Subcutaneous adipose tissue (tissue), 4 donors: ENCODE measurements around the gene CSRNP2. TPM values are rescaled to one million over a fixed set of nuclear protein-coding genes. Genes with fewer than 3 reads are reported as not detected.

Source experiments
- total RNA-seq, 4 donors: library from RNA; depleted of rRNA; stranded (reverse); fragments of >200 nt; gene quantifications; one replicate each; pipeline ENCODE4 v1.1.0, GENCODE V29; 2016
- TF ChIP-seq, protein P1 (sequence below): fragments of 450-650 bp; IDR thresholded peaks from one replicate; pipeline ENCODE4 v1.5.1; 2016; ENCODE audit warnings: low read depth, mild to moderate bottlenecking, control low read depth, antibody characterized with exemption, moderate library complexity

The CSRNP2 gene
- total RNA-seq, 4 donors from 2014 or later, result 19.9 to 23.6 (median 21.5) TPM

DNA sequence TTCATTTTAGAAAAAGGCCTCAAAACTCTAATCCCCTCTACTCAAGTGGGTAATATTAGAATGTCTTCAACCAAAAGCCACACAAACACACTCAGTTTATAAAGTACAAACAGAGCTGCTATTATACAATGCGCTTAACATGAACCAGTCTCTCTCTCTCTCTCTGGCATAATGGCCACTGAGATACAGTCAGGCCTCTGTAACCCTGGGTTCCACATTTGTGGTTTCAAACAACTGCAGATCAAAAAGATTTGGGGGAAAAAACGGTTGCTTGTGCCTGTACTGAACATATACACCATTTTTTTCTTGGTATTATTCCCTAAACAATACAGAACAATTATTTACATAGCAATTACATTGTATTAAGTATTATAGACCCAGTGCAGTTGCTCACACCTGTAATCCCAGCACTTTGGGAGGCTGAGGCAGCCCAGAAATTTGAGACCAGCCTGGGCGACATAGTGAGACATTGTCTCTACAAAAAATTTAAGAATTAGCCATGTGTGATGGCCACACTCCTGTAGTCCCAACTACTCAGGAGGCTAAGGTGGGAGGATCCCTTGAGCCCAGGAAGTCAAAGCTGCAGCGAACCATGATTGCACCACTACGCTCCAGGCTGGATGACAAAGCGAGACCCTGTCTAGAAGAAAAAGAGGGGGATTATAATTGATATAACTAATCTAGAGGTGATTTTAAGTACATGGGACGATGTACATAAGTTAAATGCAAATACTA lies 62.8 kb downstream of the CSRNP2 start:
- TF ChIP-seq, protein P1, sequence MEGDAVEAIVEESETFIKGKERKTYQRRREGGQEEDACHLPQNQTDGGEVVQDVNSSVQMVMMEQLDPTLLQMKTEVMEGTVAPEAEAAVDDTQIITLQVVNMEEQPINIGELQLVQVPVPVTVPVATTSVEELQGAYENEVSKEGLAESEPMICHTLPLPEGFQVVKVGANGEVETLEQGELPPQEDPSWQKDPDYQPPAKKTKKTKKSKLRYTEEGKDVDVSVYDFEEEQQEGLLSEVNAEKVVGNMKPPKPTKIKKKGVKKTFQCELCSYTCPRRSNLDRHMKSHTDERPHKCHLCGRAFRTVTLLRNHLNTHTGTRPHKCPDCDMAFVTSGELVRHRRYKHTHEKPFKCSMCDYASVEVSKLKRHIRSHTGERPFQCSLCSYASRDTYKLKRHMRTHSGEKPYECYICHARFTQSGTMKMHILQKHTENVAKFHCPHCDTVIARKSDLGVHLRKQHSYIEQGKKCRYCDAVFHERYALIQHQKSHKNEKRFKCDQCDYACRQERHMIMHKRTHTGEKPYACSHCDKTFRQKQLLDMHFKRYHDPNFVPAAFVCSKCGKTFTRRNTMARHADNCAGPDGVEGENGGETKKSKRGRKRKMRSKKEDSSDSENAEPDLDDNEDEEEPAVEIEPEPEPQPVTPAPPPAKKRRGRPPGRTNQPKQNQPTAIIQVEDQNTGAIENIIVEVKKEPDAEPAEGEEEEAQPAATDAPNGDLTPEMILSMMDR, result no peak

DNA sequence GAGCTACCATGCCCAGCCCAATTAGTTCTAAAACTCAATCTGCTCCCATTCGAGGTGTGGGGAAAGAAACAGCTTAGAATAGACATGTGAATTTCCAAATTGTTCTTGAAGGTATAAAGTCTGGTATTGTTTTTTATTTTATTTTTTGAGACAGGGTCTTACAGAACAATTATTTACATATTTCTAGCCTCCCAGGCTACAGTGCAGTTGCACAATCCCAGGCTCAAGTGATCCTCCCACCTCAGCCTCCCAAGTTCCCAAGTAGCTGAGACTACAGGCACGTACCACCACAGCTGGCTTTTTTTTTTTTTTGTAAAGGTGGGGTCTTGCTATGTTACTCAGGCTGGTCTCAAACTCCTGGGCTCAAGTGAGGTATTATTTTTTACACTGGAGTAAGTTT lies 63.5 kb downstream of the CSRNP2 start:
- TF ChIP-seq, protein P1, result no peak

DNA sequence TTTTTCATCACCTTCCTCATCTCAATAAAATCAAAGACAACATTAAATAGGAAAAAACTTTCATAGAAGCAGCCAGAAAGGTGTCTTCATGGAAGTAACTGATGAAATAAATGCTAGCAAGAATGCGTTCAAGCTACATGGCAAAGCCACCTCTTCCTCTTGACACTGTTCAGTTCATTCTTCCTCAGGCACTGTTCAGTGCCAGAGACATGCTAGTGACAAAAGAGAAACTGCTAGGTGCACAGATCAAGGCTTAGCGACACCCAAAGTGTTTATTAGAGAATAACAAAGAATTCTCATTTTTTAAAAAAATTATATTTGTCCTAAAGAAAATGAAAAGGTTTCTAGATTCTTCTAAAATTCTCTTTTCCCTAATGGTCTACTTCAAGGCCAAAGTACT lies 64.4 kb downstream of the CSRNP2 start:
- TF ChIP-seq, protein P1, result no peak

DNA sequence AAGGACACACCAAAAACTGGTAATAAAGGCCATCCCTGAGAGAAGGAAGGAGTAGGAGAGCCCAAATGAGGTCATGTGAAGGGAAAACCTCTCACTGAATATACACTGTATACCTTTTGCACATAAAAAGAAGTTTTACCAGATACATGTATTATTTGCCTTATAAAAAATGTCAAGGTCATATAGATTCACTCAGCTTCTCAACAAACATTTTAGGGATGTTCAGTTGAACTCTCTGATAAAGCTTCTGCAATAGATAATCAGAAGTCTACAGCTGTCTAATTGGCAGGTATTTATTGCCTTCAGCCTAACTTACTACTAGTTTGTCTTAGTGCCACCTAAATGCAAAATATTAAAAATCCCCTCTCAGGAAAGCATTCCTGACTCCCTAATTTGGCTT lies 65.9 kb downstream of the CSRNP2 start:
- TF ChIP-seq, protein P1, result no peak

DNA sequence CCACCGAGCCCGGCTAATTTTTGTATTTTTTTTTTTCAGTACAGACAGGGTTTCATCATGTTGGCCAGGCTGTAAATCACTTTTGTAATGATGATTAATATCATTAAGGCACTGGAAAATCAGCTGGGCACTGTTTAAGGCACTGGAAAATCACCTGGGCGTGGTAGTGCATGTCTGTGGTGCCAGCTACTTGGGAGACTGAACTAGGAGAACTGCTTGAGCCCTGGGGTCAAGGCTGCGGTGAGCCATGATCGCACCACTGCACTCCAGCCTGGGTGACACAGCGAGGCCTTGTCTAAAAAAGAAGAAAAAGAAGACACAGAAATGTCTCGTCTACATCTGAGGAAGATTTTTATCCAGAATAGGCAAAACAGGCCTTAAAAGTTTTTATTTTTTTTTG lies 70.0 kb downstream of the CSRNP2 start:
- TF ChIP-seq, protein P1, result no peak

DNA sequence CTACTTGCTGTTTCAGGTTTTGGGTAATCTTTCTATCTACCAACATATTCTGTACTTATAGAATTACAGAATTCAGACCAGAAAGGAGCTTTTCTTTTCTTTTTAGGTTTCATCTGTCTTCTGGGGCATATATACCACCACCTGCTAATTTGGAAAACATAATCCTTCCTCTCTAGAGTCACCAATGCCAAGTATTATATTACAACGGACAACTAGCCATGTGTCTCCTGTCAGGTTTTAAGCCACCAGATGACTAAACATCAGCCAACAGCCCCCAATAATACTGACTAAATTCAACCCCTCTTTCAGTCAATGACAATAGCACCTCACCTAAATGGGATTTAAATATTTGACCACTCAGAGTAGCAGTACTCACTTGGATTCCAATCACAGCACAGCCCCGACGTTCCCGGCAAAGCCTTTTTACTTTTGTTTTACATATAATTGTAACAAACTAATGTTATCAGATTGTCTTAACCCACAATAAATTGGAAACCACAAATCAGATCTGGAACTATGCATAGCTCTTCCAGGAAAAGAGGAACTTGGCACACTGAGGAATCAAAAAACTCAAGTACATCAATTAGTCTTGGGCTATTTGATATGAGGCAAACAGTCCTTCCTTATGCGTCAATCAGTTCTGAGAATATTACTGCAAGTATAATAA lies 70.7 kb downstream of the CSRNP2 start:
- TF ChIP-seq, protein P1, result no peak

DNA sequence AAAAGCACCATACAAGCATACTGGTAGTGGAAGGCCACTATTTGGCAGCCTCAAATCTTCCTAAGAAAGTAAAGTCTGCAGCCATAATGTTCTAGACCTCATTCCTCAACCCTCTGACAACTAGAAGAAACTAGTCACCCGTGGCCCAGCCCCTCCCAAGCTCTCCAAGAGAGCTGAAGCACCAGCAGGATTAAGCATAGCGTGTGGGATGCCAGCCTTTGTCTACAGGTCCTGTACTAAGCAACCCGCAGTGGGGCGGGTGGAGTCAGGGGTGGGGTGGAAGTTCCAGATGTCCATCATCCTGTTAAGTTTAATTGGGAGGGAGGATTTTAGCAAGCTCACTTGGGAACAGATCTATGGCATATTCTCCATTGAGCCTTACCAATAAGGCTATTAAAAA lies 71.4 kb downstream of the CSRNP2 start:
- TF ChIP-seq, protein P1, result no peak
